ENCODE measurements around the gene HDAC1. TPM values are rescaled to one million over a fixed set of nuclear protein-coding genes. Genes with fewer than 3 reads are reported as not detected.

HDAC1 gene
- total and polyA plus RNA-seq, 2 of the 13 experiments (the other 11 are each of a cell fraction or from before 2014, with no cell fraction given), result 93.5 to 189 TPM

- no peak for TF ChIP-seq ZNF75D (CRISPR knock-in tag; IDR thresholded peaks at IDR 0.05; ENCODE audit: borderline replicate concordance)
- TF ChIP-seq RAD21 (CRISPR knock-in tag; IDR thresholded peaks at IDR 0.05), result no peak
- no peak for TF ChIP-seq ARID3A (IDR thresholded peaks at IDR 0.05; ENCODE audit: low read depth, low read length)
- no peak for TF ChIP-seq SIN3A (IDR thresholded peaks at IDR 0.05; ENCODE audit: borderline replicate concordance, low read depth, low read length)
- TF ChIP-seq MZF1 (CRISPR knock-in tag; IDR thresholded peaks at IDR 0.05; ENCODE audit: borderline replicate concordance), result 0 out of 2 replicates have a peak, but pooled peaks have one; percentile 36
- TF ChIP-seq NAIF1 (CRISPR knock-in tag; IDR thresholded peaks at IDR 0.05; ENCODE audit: borderline replicate concordance), result no peak
- peak; percentile 24; the same call in 1 of the 2 replicates for TF ChIP-seq ARID4A (CRISPR knock-in tag; IDR thresholded peaks at IDR 0.05; ENCODE audit: borderline replicate concordance)
- peak; percentile 81; the same call in 1 of the 2 replicates for TF ChIP-seq ETV5 (CRISPR knock-in tag; IDR thresholded peaks at IDR 0.05; ENCODE audit: borderline replicate concordance)
- TF ChIP-seq ZNF335 (CRISPR knock-in tag; IDR thresholded peaks at IDR 0.05), result no peak
- TF ChIP-seq RFX5 (IDR thresholded peaks at IDR 0.05; ENCODE audit: low read depth, low read length), result no peak
- no peak for TF ChIP-seq NFAT5 (CRISPR knock-in tag; IDR thresholded peaks at IDR 0.05)
These were observed 36.5 kb upstream of the HDAC1 start (continued) for GRCh38 chr1:32255072-32256071.

Measured in HepG2 (cell line).